ENCODE results near the gene ANK3. TPM values are rescaled to one million over a fixed set of nuclear protein-coding genes. Genes with fewer than 3 reads are reported as not detected.

ANK3 gene
- total and polyA plus RNA-seq, 7 donors: 11.6 to 170 (median 94.2) TPM

DNA sequence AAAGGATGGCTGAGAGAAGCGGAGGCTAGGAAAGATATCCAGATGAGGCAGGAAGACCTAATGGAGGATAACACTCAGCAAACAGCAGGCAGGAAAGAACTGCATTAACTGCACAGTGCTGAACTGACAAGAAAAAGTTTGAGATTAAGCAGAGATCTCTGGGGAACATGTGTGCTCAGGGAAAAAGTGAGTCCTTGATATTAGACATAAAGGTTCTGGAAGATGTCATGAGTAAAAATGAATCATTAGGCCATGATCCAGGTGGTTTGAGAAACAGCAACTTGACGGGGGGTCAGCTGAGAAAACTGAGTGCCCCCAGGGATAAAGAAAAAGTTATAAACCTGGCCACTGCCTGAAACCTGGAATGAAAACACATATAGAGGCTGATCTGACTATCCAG is 27.3 kb upstream of the ANK3 start:
- Histone ChIP-seq H3K27ac (no peak overlapping the region), H3K9me3 (no peaks in the 10 kb centered on the region), H3K27me3 (ENCODE audit: insufficient read depth in 3 of 3, low read length in 2 of 3) (no peaks in the 10 kb centered on the region), H3K36me3 (ENCODE audit: insufficient read depth in 1 of 2, low read depth in 1 of 2) (no peaks in the 10 kb centered on the region), H3K4me1 (peaks cover 14% of the 10 kb centered on the region), H3K4me3 (no peak overlapping the region)
- intact Hi-C loops (cut with DNase I): no loop called here
- no peak for DNase-seq
- ATAC-seq: no peak
- 87 to 98% (median 88%) methylated on average over 2 of the region's 2 CpGs for WGBS, 3 donors
- TF ChIP-seq, protein P1, sequence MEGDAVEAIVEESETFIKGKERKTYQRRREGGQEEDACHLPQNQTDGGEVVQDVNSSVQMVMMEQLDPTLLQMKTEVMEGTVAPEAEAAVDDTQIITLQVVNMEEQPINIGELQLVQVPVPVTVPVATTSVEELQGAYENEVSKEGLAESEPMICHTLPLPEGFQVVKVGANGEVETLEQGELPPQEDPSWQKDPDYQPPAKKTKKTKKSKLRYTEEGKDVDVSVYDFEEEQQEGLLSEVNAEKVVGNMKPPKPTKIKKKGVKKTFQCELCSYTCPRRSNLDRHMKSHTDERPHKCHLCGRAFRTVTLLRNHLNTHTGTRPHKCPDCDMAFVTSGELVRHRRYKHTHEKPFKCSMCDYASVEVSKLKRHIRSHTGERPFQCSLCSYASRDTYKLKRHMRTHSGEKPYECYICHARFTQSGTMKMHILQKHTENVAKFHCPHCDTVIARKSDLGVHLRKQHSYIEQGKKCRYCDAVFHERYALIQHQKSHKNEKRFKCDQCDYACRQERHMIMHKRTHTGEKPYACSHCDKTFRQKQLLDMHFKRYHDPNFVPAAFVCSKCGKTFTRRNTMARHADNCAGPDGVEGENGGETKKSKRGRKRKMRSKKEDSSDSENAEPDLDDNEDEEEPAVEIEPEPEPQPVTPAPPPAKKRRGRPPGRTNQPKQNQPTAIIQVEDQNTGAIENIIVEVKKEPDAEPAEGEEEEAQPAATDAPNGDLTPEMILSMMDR (IDR thresholded peaks at IDR 0.05): no peak

DNA sequence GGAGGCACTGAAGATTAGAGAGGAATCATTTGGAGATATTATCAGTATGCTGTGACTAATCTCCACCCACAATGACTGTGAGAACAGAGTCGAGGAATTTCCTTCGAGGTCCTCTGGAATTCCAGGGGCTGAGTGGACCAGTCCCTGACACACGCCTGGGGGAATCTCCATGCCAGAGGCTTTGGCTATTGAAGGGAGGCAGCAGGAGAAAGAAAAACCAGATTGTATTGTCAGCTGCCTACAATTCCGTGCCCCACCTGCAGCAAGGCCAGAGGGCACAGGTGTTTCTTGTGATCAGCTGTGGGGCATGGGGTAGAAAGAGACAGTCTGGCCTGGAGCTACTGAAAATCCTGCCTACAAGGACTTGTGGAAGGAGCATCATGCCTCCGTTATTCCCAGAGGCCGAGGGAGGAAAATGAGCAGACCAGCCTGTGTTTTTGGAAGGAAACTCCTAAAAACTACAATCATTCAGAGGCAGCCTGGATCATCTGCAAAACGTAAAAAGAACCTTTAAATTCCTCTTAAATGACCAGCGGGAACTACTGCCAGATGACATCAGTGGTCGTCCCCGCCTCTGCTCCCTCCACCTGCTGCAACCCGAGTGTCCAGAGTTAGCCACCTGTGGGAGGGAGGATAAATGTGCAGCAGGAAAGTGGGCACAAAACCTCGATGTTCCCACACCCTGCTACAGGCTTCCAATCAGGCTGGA is 25.4 kb upstream of the ANK3 start:
- no peaks in the 10 kb centered on the region for H3K27me3 ChIP-seq (ENCODE audit: insufficient read depth in 3 of 3, low read length in 2 of 3)
- H3K36me3 ChIP-seq (ENCODE audit: insufficient read depth in 1 of 2, low read depth in 1 of 2): no peaks in the 10 kb centered on the region
- TF ChIP-seq, protein P1 (IDR thresholded peaks at IDR 0.05): no peak
- no peak overlapping the region for H3K4me3 ChIP-seq
- WGBS, 3 donors: 56 to 68% (median 59%) methylated on average over 12 of the region's 12 CpGs
- DNase-seq: no peak
- ATAC-seq: peak in 3 of 4 donors; percentile 11 to 60 (median 50)
- intact Hi-C loops (cut with DNase I): no loop called here
- no peak overlapping the region for H3K27ac ChIP-seq
- H3K9me3 ChIP-seq: no peaks in the 10 kb centered on the region
- peaks cover 14% of the 10 kb centered on the region for H3K4me1 ChIP-seq

DNA sequence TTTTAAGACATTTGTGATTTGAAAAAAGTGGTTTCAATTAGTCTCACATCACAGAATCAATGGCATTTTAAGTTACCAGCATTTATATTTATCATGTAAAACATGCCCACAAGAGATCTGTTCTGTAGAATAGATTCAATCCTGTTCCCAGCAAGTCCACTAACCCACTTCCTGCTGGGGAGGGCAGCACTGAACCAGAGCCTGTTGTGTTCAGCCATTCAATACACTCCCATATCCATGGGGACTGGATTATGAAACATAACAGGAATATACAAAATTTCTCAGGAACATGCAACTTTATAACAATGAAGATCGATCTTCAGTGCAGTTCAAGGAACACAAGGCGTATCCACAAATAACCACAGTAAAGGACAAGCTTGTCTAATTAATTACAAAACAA is 24.4 kb upstream of the ANK3 start:
- no peaks in the 10 kb centered on the region for H3K27me3 ChIP-seq (ENCODE audit: insufficient read depth in 3 of 3, low read length in 2 of 3)
- no peaks in the 10 kb centered on the region for H3K36me3 ChIP-seq (ENCODE audit: insufficient read depth in 1 of 2, low read depth in 1 of 2)
- TF ChIP-seq, protein P1 (IDR thresholded peaks at IDR 0.05): no peak
- intact Hi-C loops (cut with DNase I): no loop called here
- no peak overlapping the region for H3K27ac ChIP-seq
- H3K4me3 ChIP-seq: no peak overlapping the region
- 93 to 96% (median 95%) methylated on average over 2 of the region's 2 CpGs for WGBS, 3 donors
- ATAC-seq (no peak), DNase-seq (no peak)
- peaks cover 14% of the 10 kb centered on the region for H3K4me1 ChIP-seq
- no peaks in the 10 kb centered on the region for H3K9me3 ChIP-seq

DNA sequence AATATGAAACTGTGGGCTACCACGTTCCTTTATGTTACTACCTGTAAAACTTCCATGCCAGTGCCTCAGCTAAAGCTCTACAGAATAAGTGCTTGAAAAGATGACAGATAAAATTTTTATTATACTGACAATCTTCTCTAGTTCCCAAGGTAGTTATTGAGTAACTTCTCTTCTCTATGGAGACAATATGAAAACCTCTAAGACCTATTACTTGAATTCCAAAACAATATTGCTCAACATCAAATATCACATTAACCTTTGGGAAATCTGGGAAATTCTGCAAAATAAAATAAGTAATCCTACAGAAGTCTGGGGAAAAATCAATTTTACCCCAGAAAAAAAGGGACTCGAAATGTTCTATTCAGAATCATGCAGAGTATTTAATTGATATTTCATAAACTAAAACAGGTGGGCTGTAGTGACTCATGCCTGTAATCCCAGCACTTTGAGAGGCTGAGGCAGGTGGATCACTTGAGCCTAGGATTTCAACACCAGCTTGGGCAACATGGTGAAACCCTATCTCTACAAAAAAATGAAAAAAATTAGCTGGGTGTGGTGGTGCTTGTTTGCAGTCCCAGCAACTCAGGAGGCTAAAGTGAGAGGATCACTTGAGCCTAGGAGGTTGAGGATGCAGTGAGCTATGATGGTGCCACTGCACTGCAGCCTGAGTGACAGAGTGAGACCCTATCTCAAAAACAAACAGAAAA is 23.8 kb upstream of the ANK3 start:
- Histone ChIP-seq H3K27ac (no peak overlapping the region), H3K36me3 (ENCODE audit: insufficient read depth in 1 of 2, low read depth in 1 of 2) (no peaks in the 10 kb centered on the region), H3K9me3 (no peaks in the 10 kb centered on the region), H3K27me3 (ENCODE audit: insufficient read depth in 3 of 3, low read length in 2 of 3) (no peaks in the 10 kb centered on the region), H3K4me3 (no peak overlapping the region), H3K4me1 (peaks cover 14% of the 10 kb centered on the region)
- WGBS, 3 donors: 51 to 68% (median 58%) methylated on average over 2 of the region's 2 CpGs
- ATAC-seq: peak; percentile 60 to 77 (median 72)
- DNase-seq: no peak
- TF ChIP-seq, protein P1 (IDR thresholded peaks at IDR 0.05): no peak
- intact Hi-C loops (cut with DNase I): no loop called here

Measured in psoas muscle (tissue), 8 donors.